LoVo (cell line): Measurements from ENCODE around the gene GP1BB.

ENCODE experiments used
- DNase-seq: peaks from one replicate; pipeline ENCODE4 v3.0.0-alpha.2; 2016; ENCODE audit warnings: low spot score

The GP1BB gene

GRCh38 chr22:19766511-19767426 is 43.4 kb downstream of the GP1BB start:
- no peak for DNase-seq

DNA sequence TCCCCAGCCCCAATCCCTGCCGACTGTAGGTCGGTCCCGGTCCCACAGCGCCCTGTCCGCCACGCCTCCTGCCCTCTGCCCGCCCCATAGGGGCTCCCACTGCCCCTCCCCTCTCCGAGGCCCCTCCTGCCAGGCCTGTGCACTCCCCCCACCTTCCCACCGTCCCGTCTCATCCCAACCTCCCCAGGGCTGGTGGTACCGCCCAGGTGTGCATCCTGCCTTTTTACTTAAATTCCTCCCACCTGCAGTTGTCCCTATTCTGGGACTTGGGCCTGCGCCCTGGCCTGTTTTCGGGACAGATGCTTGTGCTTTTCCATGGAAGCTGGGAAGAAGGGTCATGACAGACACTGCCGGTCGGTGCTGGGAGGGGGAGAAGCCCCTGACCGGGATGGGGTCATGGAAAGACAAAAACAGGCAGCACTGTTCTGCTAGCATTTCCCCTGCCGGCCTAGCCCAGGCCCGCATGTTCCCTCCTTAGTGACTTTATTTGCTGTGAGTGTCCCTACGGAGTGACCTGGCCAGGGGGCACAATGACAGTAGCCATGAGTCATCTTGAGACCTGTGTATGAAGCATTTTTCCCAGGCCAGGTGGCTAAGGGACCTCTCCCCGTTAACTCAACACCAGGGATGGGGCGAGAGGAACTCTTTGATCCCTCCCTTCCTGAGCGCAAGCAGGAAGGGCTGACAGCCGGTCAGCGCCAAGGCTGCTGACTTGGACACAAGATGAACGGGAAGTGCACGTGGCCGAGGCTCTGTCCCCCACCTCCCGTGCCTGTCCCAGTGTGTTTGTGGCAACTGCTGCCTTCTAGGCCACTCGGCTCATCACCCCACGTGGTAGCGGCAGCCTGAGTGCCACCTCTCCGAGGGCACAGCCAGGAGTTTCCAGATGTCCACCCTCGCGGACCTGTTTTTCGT is 44.3 kb downstream of the GP1BB start:
- DNase-seq, result no peak

DNA sequence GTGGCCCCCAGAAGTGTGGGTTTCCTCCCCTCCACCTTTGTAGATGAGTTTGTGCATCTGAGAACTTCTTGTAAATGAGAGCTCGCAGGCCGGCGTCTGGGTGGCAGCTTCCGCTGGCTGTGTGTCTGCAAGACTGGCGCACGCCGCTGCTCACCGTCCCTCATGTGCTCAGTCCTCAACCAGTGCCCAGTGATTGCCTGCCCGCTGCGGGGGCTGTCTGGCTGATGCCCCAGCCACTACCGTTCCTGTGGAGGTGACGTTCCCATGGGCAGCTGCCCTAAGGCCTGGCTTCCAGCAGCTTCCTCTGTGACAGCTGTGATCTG is 46.0 kb downstream of the GP1BB start:
- DNase-seq, result no peak

DNA sequence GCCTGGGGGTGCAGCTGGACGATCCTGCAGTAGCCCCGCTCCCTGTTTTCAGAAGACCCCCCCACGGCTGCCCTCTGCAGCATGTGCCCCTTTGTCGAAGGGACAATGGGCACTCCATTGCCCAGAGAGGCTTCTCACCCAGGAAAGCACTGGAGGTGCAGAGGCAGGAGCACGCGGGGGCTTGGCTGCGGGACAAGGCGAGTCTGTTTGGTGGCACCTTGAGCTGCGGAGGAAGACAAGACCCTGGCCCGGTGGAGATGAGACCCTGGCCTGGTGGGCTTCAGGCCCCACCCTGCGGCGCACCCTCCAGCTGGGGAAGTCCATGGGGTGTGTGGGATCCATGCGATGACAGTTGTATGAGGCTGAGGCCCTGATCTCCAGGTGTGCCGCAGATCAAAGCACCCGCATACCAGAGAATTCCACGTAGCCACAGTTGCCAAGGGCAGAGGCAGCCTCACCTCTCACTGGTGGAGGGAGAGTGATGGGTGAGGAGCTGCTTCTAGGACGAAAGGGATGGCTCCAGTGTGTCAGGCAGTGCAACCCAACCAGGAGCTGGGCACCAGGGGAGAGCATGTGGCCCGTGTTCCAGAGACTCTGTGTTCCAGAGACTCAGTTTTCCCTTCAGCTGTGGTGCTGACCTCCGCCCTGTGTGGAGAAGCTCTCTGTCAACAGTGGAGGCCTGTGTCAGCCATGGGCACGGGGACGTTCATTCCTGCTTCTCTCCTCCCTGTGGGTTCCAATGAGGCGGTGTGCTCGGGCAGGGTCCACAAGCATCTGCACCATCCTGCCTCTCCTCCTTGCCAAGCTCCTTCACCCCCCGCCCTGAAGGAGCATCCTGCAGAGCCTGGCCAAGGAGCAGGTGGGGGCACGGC is 47.2 kb downstream of the GP1BB start:
- DNase-seq, result no peak

- no peak for DNase-seq
Observed at GRCh38 chr22:19772422-19772672, 49.0 kb downstream of the GP1BB start.

- DNase-seq, result no peak
Observed at GRCh38 chr22:19772673-19773469, 49.5 kb downstream of the GP1BB start.

GRCh38 chr22:19773470-19774040 is 50.2 kb downstream of the GP1BB start:
- DNase-seq, result no peak
